ENCODE results near the gene DRGX.

The DRGX gene

DNA sequence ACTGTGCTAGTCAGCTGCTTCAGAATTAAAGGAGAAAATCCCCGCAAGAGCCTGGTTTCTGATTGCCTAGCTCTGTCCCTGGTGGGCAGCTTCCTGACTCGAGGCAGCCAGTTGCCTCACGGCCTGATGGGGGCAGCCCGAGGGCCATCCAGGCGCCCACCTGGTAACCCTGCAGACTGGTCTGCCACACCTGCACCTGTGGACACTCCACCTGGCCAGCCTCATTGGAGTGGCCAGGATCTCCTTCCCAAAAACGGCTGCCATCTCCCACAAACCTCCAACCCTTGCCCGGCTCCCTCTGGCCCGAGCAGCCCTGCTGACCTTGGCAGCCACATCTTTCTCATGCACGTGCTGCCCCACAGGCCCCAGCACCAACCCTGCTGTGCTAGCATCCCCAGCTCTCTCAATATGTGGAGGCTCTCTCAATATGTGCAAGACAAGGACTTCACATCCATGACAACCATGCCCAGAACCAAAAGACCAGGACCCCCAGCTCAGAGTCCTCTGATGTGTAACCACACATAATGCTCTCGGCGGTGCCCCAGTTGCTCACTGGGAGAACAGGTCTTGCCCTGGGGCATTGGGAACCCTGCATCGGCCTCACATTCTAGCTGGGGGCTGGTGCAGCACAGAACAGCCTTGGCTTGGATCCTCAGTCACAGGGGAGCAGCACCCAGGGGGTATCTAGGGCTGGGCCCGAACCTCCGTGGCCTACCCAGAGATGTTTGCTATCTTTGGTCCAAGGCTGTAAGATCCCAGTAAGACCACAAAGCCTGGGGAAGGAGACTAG, 14.6 kb downstream of the DRGX start:
- FAIRE-seq, result no peak

DNA sequence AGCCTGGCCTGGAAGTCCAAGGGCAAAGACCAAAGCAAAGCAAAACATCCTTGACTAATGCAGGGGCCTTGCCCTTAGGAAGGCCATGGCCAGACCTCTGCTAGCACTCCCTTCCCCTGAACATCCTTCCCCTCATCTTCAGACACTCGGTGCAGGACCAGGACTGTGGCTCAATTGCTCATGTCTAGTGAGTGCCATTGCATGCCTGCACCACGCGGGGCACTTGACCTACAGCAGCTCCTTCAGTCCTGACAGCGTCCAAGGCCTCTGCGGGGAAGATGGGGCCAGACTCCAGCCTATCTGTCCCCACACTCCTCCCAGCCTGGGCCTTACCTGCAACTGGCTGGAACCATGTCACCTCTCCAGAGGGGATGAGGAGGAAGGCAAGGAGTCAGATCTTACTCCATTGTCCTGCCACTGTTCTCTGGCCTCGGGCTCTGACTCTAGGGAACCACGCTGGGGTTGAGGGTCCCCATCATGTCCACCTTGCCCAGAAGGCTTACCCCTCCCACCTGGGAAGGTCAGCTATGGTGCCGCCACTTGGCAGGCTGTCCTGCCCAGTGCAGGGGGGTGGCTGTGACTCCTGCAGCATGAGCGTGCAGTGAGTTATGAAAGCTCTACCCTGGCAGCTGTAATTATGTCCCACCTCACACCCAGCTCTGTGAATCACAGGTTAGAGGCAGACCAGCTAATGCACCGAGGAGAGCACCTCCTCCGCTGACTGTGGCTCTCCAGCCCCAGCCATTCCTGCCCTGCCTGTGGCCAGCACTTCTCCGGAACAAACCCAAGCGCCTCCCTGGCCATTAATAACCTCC, 16.1 kb downstream of the DRGX start:
- no peak for FAIRE-seq

DNA sequence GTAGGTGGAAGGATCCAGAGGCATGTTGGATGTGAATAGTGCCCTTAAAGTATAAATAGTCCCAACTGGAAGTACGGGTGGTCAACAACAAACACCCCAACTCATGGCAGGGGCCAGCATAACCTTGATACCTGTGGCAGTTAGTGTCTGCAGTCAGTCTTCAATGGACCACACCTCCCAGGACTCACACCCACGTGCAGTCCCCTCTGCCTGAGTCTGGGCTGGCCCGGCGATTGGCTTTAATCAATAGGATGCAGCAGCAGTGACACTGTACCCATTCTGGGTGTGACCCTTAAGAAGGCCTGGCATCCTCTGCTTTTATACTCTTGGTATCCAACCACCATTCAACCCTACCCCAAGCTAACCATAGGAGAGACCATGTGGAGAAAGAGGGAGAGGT, 18.6 kb downstream of the DRGX start:
- no peak for FAIRE-seq

DNA sequence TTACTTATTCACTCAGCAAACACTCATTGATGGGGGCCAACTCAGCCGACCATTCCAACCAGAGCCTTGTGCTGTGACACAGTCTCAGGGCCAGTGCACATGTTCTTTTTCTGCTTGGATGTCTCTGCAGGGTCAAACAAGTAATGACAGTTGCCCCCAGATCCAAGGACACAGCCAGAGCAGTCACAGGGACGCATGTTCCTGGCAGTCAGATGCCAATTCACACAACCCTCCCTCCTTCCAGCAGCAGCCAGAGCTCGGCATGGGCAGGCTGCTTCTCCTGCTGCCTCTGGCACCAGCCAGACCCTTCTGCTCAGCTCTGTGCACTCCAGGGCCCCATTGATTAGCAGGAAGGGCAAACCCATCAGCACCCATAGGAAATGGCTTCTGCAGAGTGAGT, 20.3 kb downstream of the DRGX start:
- FAIRE-seq, result no peak

DNA sequence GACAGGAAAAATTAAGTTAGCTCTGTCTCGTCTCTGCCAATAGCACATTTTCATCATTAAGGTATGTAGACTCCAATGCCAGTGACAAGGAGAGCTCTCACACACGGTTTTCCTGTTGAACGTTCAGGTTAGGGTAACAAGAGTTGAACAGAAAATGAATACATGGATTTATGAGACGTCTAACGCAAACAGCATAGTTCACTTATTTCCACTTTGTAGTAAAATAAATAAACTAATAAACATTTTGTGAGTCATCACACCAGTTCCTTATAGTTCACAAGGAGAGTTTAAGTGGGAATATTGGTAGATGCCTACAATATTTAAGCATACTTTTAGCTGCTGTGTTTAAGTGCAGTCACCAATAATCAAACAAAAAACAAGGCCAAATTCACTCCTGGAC, 21.1 kb downstream of the DRGX start:
- FAIRE-seq, result no peak

DNA sequence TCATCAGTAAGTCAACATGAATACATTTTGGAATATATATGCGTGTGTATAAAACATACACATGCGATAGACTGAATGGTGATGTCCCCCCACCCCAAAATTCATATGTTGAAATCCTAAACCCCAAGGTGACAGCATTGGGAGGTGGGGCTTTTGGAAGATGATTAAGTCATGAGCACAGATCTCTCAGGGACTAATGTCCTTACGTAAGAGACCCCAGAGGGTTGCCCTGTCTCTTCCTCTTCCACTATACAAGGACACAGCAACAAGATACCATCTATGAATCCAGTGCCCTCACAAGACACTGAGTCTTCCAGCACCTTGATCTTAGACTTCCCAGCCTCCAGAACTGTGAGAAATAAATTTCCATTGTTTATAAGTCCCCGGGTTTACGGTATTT, 22.5 kb downstream of the DRGX start:
- FAIRE-seq, result no peak

DNA sequence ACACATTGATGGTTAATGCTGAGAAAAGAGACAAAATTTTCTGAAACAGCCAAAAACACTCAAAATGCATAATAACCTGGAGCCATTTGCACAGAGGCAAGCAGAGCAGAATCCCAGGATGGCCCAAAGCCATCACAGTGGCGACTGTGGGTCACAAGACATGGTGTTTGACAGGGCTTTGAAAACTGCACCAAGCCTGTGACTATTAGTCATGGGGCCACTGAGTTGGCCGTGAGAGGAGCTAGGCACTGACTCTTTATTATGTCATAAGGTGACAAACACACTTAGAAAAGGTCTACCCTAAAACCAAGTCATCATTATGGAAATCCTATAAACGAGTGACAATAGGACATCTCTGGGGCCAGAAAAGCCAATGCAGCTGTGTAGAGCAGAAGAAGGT, 23.9 kb downstream of the DRGX start:
- no peak for FAIRE-seq

DNA sequence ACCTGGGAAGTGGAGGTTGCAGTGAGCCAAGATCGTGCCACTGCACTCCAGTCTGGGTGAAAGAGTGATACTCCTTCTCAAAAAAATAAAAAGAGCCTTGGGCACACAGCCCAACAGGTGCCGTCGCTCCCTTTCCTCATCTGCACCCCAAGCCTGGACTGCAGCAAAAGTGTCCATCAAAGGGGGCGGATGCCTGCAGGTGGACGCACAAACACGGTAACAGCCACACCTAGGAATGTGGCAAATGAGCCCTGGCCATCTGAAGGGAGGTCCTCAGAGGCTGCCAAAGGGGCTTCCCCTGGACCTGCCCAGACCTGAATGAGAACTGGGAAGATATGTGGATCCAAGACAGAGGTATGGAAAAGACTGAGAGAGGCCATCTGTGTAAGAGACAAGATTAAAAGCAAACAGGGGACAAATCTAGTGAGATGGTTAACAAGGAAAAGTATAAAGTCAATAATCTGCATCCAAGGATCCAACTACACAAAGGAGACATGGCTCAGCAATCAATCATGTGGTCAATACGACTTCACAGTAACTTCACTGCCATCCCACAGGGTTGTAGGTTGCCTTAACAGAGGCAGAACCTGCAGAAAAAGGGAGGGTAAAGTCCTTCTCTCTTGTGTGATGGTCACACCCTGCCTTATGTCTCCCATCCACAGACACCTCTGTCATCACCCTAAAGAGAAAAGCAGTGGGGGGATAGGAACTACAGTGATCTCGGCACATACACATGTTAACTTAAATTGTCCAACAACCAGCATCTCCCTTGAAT, 25.4 kb downstream of the DRGX start:
- FAIRE-seq, result no peak

DNA sequence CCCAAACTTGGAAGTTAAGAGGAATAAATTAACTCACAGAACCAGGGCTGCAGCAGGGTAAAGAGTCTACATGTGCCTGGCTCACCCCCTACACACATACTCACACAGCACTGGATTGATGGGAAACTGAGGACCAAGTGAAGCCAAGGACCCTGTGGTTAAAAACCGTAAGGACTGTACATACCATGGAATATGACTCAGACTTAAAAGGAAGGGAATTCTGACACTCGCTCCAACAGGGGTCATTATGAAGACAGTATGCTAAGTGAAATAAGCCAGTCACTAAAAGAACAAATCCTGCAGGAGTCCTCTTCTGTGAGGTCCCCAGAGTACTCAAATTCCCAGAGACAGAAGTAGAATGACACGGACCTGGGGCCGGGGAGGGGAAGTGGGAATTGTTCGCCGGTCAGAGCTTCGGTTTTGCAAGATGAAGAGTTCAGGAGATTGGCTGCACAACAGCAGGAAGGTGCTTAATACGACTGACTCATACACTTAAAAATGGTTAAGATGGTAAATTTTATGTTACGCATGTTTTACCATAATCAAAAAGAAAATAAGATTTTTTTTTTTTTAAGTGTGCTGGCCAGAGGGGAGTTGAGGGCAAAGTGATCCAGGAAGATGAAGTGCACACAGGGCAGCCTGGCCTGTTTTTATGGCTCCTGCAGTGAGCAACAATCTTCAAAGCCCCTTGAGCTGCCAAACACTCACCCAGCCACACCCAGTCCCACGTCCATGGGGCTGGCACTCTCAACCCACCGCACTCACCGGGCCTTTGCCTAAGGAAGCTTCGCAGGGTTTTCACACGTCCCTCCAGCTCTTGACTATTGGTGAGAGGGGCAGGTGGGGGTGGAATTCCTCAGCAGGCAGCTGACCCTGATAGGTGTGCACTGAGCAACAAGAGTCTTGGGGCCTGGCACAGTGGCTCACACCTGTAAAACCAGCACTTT, 26.4 kb downstream of the DRGX start:
- no peak for FAIRE-seq

DNA sequence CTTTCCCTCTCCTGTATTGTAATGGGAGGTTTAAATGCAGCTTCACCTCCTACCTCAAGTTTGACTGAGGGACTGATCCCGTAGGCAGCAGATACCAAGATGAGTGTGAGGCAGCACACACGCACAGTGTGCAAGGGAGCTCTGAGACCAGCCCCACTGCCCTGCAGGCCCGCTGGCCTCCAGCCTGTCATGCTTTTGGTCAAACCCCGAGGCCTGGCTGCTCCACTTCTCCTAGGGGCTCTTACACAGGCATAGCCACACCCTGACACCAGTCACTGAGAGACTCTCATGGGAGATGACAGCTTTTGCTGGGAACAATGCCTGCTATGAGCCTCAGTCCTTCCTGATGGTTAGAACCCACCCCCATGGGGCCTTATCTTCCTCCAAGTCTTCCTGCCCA, 27.6 kb downstream of the DRGX start:
- no peak for FAIRE-seq

DNA sequence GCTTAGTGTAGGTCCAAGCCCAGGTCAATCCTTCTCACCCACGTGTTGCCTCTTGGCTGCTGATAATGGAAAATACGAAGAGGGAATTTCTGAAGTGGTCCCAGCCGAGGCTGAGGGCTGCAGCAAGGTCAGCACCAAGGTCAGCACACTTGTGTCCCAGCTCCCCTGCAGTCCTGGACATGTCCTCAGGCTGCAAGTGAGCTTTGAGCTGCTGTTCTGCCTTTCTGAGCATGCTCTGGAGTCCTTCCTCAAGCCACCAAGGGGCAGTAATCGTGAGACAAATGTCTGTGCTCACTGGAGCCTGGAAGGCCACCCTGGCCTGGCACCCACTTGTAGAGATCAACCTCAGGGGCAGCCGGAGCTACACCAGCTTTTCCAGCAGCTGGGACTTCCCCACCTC, 28.3 kb downstream of the DRGX start:
- no peak for FAIRE-seq

DNA sequence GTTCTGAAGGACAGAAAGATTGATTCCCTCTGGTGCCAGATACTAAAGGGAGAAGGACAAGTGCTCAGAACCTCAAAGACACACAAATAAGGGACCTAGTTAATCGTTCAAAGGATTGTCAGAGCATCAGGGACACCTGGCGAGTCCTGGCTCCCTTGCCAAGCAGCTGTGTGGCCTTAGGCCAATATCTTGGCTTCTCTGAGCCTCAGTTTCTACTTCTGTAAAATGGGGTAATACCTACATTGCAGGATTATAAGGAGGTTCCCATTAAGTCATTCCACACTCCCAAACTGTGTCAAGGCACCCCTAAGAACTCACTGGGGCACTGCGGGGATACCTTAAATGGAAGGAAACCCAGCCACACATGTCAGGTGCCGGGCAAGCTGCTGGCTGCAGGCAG, 29.4 kb downstream of the DRGX start:
- no peak for FAIRE-seq

DNA sequence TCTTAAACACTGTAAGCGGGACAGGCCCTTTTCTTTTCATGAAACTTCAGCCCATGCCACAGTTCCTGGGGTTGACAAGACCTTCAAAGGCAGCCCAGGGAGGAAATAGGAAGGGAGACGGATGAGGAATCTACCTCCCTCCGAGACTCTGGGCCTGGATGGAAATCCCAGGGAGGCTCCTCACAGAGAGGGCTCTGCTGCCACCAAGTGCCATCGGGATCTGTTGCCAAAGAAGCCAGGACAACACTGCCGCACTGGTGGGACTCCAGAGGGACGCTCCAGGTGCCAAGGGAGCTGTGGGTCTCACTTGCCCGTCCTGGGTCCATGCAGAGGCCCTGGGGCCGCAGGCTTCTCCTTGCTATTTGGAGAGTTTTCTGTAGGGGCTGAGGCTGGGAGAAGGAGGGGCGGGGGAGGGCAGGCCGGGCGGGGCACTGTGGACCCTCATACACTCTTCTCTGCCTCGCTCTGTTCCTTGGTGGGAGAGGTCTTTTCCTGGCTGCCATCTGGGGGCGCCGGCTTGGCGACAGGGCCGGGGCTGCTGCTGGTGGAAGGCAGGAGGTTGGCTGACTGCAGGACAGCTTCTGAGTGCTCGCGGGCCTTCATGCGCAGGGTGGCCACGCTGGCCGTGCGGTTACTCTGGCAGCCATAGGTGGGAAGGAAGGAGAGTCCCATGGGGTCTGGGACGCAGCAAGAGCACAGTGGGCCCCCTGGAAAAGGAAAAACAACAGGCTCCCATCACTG, 30.0 kb downstream of the DRGX start:
- no peak for FAIRE-seq

DNA sequence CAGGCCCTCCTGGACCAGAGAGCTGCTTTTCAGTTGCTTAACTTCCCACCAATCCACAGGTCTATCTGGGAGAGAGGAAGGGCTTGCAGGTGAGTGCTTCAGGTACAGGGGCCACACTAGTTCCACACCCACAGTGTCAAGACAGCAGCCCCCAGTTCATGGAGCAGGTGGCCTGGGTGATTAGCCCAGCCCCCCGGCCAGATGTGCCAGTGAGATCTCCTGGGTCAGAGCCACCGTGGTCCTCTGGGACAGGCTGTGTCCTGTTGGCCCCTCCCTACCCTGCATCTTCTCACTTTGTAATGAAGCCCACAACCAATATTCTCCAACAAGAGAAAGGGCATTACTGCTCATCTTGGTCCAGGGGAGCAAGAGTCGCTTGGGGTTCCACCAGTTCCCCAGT, 30.6 kb downstream of the DRGX start:
- no peak for FAIRE-seq

DNA sequence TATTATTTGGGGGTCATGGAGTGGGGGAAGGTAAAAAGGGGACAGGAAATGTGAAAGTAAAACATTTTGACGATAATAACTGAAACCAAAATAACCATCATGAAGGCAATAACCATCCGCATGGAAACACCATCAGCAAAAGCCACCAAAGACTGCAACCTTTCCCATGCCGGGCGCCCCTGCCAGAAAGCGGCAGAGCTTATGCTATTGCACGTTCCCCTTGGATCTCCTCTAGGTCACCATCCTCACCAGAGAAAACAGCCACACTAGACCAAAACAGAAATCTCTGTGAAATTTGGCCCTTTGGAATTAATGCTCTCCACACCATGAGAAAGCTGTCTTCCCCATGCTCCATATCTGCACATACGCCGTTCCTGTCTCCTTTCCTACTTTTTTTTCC, 31.1 kb downstream of the DRGX start:
- FAIRE-seq, result no peak

DNA sequence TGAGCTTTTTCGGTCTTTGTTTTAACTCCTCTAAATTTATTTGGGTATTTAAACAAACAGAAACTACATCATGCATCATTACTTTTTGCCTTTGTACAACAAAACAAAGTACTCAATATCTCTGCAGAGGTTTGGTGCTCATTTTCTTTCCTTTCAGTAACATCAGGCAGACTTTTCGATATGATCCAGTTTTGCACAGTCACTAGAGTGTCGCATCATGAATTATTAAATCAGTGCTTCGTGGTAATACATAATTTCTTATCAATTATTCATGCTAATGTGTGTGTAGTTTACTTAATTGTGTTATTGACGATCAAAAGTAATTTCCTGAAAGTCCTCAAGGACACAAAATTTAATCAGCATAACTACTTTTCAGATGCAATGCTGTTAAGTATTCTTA, 31.8 kb downstream of the DRGX start:
- FAIRE-seq, result no peak

DNA sequence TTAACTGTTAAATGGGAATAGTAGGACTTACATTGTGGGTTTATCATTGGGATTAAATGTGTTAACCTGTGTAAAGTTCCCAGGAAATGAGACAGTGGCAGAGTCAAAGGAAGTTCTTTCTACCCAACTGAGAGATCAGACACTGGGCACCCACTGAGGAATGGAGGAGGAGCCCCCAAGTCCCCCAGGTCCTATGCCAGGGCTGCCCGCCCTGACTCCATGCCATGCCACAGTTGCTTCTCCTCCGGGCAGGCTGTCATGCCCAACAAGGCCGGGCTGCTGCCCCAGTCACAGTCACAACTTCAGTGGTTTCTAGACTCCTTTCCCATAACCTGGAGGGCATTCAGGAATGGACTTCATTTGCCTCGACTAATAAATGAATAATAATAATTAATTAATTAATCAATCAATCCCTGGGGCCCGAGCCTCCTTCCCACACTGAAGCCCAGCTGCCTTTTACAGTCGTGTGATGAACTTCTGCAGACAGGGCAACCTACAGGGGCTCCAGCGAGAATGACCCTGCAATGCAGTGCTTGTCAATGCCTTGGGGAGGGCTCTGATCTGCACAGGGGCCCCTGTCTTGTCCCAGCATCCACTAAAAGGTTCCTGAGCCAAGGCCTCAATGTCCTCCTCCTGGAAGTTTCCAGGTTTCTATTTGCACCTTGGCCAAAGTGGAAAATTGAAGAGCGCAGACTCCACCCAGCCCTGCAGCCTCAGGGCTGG, 32.4 kb downstream of the DRGX start:
- FAIRE-seq, result no peak

DNA sequence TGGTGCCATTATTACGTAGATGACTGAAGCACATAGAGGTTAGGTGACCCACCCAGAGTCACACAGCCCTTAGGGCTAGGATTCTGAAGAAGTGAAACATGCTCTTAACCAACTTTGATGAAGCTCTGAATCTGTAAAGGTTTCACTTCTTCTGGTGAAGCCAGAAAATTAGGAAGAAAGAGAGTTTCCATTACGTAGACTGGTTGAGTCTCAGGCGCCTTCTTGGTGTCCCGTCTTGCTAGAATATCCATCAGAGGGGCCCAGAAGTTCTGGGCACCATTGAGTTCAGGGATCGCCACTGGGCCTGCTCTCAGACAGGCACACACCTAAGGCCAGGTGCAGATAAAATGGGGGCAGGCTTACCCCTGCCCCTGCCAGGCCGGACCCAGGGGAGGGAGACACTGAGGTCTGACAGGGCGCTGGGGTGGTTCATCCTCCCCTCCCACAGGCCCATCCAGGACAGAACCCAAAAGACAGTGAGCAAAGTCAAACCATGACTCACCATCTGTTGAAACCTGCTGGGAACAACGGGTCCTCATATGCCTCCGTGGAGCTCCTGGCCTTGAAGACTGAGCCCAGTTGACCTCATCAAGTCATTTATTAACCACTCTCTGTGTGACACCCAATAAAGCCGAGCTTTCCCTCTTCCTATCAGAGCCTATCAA, 33.2 kb downstream of the DRGX start:
- FAIRE-seq, result no peak

DNA sequence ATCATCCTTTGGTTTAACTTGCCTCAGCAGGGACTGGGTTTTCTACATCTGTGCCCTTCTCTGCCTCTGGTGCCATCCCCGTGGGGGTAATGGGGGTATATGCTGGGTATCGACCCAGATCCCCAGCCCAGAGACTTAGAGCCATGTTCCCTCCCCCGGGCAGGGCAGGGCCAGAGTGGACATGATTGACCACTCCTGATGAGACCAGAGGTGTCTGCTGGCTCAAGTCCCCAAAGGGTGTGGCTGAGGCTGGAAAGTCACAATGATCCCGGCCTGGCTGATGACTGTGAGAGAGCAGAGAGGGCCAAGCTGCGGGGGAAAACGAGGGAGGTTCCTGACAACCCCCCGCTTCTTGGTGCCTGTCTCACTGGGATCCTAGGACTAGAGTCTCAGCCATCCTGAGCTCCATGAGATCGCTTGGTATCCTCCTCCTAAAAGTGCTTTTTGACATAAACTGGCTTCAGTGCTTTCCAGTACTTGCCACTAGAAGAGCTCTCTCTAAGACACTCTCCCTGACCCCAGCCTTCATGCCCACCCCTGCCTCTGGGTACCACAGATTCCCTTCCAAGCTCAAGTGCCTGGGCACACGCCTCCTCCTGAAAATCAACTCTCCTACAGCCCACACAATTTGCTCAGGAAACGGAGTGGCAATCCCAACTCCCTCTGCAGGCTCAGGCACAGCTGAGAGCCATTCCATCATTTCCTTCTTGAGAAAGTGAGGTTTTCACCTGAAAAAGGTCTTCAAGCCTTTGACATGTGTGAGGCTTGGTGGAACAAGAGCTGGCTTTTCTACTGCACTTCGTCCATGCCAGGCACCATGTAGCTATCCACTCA, 33.9 kb downstream of the DRGX start:
- FAIRE-seq, result no peak

DNA sequence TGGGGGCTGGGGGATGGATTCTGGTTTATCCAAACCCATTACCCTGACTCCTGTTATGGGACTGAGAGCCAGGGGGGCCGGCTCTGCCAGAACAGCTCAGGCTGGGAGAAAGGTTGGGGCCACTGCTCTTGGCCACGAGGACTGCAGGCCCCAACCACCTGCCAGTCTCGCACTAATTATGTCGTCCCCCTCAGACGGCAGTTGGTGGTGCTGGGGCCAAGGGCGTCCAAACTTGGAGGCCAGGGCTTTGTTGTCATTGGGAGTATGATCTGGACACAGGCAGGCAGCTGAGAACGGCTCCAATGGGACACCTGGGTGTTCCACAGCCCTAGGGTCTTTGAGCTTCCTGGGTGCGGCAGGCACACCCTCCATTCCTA, 34.7 kb downstream of the DRGX start:
- FAIRE-seq, result no peak

Data from A204.1 (cell line).